Endothelial cell of umbilical vein (primary cell): Measurements from ENCODE around the gene CPD. TPM values are rescaled to one million over a fixed set of nuclear protein-coding genes. Genes with fewer than 3 reads are reported as not detected.

ENCODE experiments used
- BruUV-seq: library from RNA; stranded (reverse); fragments of 400-500 nt; replicated peaks from 2 replicates; lab custom pipeline; 2021; lab: Mats Ljungman, UMichigan
- CTCF ChIA-PET: fragments of 300-600, 350-600 bp; sonication (Branson Sonifier 250); formaldehyde crosslinking; loops from one replicate; lab custom pipeline; 2021; ENCODE audit warnings: antibody characterized with exemption, inconsistent platforms; lab: Charles Lee
- POLR2A ChIA-PET: fragments of 300-600, 350-600 bp; sonication (Branson Sonifier 250); formaldehyde crosslinking; loops from one replicate; lab custom pipeline; 2021; ENCODE audit warnings: antibody characterized with exemption, inconsistent platforms; lab: Charles Lee
- DNase-seq: peaks from one replicate; pipeline ENCODE4 v3.0.0-alpha.2; 2011; ENCODE audit warnings: low read depth, low spot score
- FAIRE-seq: peaks from 2 replicates; lab custom pipeline; 2011; peaks lifted over from hg19 to GRCh38; lab: Jason Lieb, UNC
- H2AFZ ChIP-seq: 2 replicates; pipeline ENCODE4 v1.6.0; 2012; ENCODE audit warnings: low read depth, low read length, control low read depth, inconsistent platforms
- H3K27ac ChIP-seq: 2 replicates; pipeline ENCODE4 v1.5.1; 2011; ENCODE audit warnings: low read depth, mild to moderate bottlenecking, control low read depth, low read length, moderate library complexity; ENCODE audit not compliant: insufficient read depth
- H3K27me3 ChIP-seq, 2 experiments: 2 replicates each; pipeline versions ENCODE4 v1.6.0 to v1.6.1; 2011; ENCODE audit warnings: low read length in 2 of 2, mixed read lengths in 1 of 2; ENCODE audit not compliant: control insufficient read depth in 2 of 2, insufficient read depth in 2 of 2
- H3K36me3 ChIP-seq, 2 experiments: 2 replicates in 1 of 2; 3 replicates in 1 of 2; pipeline ENCODE4 v1.5.1; 2011; ENCODE audit warnings: low read length in 2 of 2, mild to moderate bottlenecking in 1 of 2, moderate library complexity in 1 of 2; ENCODE audit not compliant: control insufficient read depth in 2 of 2, insufficient read depth in 2 of 2; ENCODE audit errors: extremely low read depth in 1 of 2
- H3K4me1 ChIP-seq: 3 replicates; pipeline ENCODE4 v1.5.1; 2011; ENCODE audit warnings: mild to moderate bottlenecking, low read length; ENCODE audit not compliant: control insufficient read depth, insufficient read depth; ENCODE audit errors: extremely low read depth
- H3K4me2 ChIP-seq: 2 replicates; pipeline ENCODE4 v1.6.1; 2011; ENCODE audit warnings: low read length, control low read depth, mixed read lengths; ENCODE audit not compliant: insufficient read depth
- H3K4me3 ChIP-seq, 3 experiments: fragments of 200-600 bp in 1 of 3; sonication (generic), shearing (Covaris generic) in 1 of 3; replicated peaks in 1 of 3; 2 replicates each; pipeline ENCODE4 v1.5.1; 2011 to 2016; ENCODE audit warnings: control low read depth in 3 of 3, low read length in 3 of 3, mild to moderate bottlenecking in 2 of 3, inconsistent platforms in 1 of 3, low read depth in 1 of 3, moderate library complexity in 1 of 3; ENCODE audit not compliant: insufficient read depth in 1 of 3
- H3K79me2 ChIP-seq: 2 replicates; pipeline ENCODE4 v1.6.0; 2012; ENCODE audit warnings: low read length, inconsistent platforms; ENCODE audit not compliant: control insufficient read depth, insufficient read depth
- H3K9ac ChIP-seq: replicated peaks from 2 replicates; pipeline ENCODE3; 2011; ENCODE audit warnings: low read length, control low read depth; ENCODE audit not compliant: insufficient read depth; ENCODE audit errors: extremely low read depth
- H3K9me1 ChIP-seq: replicated peaks from 3 replicates; pipeline ENCODE4 v1.6.0; 2011; ENCODE audit warnings: mild to moderate bottlenecking, low read length; ENCODE audit not compliant: control insufficient read depth, insufficient read depth; ENCODE audit errors: extremely low read depth
- H3K9me3 ChIP-seq: replicated peaks from 2 replicates; pipeline ENCODE4 v1.5.1; 2012; ENCODE audit warnings: low read length, inconsistent platforms; ENCODE audit not compliant: control insufficient read depth, insufficient read depth
- H4K20me1 ChIP-seq: replicated peaks from 2 replicates; pipeline ENCODE3; 2011; ENCODE audit warnings: mild to moderate bottlenecking, low read length; ENCODE audit not compliant: control insufficient read depth, insufficient read depth; ENCODE audit errors: extremely low read depth
- CTCF ChIP-seq, 2 donors: IDR thresholded peaks; 1 replicate in 1 of 2; 2 replicates in 1 of 2; pipeline ENCODE4 v1.5.1; 2011; ENCODE audit warnings: low read length in 2 of 2, mild to moderate bottlenecking in 2 of 2, moderate library complexity in 2 of 2, control low read depth in 1 of 2, inconsistent platforms in 1 of 2, low read depth in 1 of 2; ENCODE audit not compliant: insufficient read depth in 1 of 2; ENCODE audit errors: extremely low read depth in 1 of 2
- EZH2 ChIP-seq: IDR thresholded peaks from 2 replicates; pipeline ENCODE4 v1.6.1; 2012; ENCODE audit warnings: borderline replicate concordance, low read depth, mild to moderate bottlenecking, moderate library complexity, low read length, inconsistent platforms; ENCODE audit not compliant: severe bottlenecking
- FOS ChIP-seq: IDR thresholded peaks from 2 replicates; pipeline ENCODE4 v1.6.1; 2011; ENCODE audit warnings: mild to moderate bottlenecking, low read length, moderate library complexity, borderline replicate concordance; ENCODE audit not compliant: insufficient read depth
- GATA2 ChIP-seq: IDR thresholded peaks from 2 replicates; pipeline ENCODE4 v1.7.0; 2011; ENCODE audit warnings: low read depth, mild to moderate bottlenecking, moderate library complexity, mixed read lengths, low read length; ENCODE audit not compliant: insufficient read length, insufficient read depth
- JUN ChIP-seq: IDR thresholded peaks from 2 replicates; pipeline ENCODE4 v1.6.1; 2011; ENCODE audit warnings: borderline replicate concordance, low read depth; ENCODE audit not compliant: insufficient read length, insufficient read depth
- MAX ChIP-seq: IDR thresholded peaks from 2 replicates; pipeline ENCODE4 v1.6.1; 2011; ENCODE audit not compliant: insufficient read depth, insufficient read length
- MYC ChIP-seq: IDR thresholded peaks from one replicate; pipeline ENCODE4 v1.6.1; 2011; ENCODE audit warnings: mild to moderate bottlenecking, low read depth, low read length
- POLR2A ChIP-seq: IDR thresholded peaks from 2 replicates; pipeline ENCODE4 v1.6.1; 2012; ENCODE audit warnings: low read depth, mild to moderate bottlenecking, control low read depth, low read length
- POLR2AphosphoS5 ChIP-seq: IDR thresholded peaks from 2 replicates; pipeline ENCODE4 v1.6.1; 2012; ENCODE audit warnings: low read depth, mild to moderate bottlenecking, control low read depth, low read length, moderate library complexity; ENCODE audit not compliant: insufficient read depth
- dilution Hi-C: fragments of 300-500 bp; cut with MboI; formaldehyde crosslinking; loops from one replicate; pipeline ENCODE4 v1.15.0; 2019; ENCODE audit warnings: low sequenced_read_pairs; ENCODE audit not compliant: extremely low pct_ligation_motif_present
- intact Hi-C: fragments of 100-400 bp; cut with micrococcal nuclease; formaldehyde crosslinking; loops from one replicate; pipeline ENCODE4 v1.10.0; 2022
- polyA plus RNA-seq, 4 experiments: library from polyadenylated mRNA; depleted of rRNA in 3 of 4; stranded (reverse) in 3 of 4; unstranded in 1 of 4; fragments of >200 nt; gene quantifications; 2 replicates each; pipeline versions ENCODE4 v1.2.1 to v1.2.3, GENCODE V29; 2011 to 2012; ENCODE audit warnings: missing spikeins in 1 of 4
- total RNA-seq: library from RNA; stranded (reverse); gene quantifications from 2 replicates; pipeline ENCODE4 v1.2.3, GENCODE V29; 2021

Gene CPD
- total and polyA plus RNA-seq, 2 donors (not counting 3 experiments of a cell fraction or from before 2014, with no cell fraction given): 18.3 to 63.6 TPM

DNA sequence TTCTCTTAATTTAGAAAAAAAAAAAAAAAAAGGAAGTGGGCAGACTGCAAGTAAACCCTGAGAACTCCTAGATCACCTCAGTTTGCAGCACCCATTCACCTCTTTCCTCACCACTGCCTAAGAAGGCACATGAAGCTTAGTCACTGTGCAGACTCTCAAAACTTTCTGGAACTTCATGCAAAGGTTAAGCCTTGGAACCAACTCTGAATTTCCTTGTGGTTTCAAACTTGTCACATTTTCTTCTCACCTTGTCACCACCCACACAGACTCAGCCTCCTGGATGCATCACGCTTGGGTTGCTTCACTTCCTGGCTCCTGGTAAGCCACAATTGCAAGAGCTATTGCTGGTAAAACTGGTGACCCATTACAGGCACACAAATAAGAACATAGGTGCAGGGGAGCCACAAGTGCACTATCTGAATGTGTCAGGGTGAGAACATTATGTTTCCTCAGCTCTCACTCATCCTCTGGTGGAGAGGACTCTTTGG lies 15.0 kb upstream of the CPD start:
- BruUV-seq: no TSS peak
- Histone ChIP-seq H2AFZ (no peak overlapping the region), H3K27me3 (peaks cover 3 to 6% of the 10 kb centered on the region in 2 experiments), H3K9me3 (no peaks in the 10 kb centered on the region), H4K20me1 (no peaks in the 10 kb centered on the region), H3K27ac (no peak overlapping the region), H3K4me3 (no peak overlapping the region), H3K79me2 (no peaks in the 10 kb centered on the region), H3K9me1 (no peaks in the 10 kb centered on the region), H3K36me3 (no peaks in the 10 kb centered on the region), H3K4me2 (no peak overlapping the region), H3K4me1 (no peaks in the 10 kb centered on the region), H3K9ac (no peak overlapping the region)
- dilution Hi-C loops: no loop called here
- ChIA-PET POLR2A (no interaction called here), CTCF (interaction anchor here (1.0 kb wide), 1 partner anchor 27 kb away, joined by 4 read pairs; no protein-coding TSS in a partner anchor)
- intact Hi-C loops: no loop called here
- FAIRE-seq: no peak
- TF ChIP-seq POLR2AphosphoS5: no peak
- no peak for TF ChIP-seq MAX
- no peak for TF ChIP-seq MYC
- TF ChIP-seq EZH2: no peak
- no peak for TF ChIP-seq POLR2A
- TF ChIP-seq JUN: no peak
- DNase-seq: no peak

DNA sequence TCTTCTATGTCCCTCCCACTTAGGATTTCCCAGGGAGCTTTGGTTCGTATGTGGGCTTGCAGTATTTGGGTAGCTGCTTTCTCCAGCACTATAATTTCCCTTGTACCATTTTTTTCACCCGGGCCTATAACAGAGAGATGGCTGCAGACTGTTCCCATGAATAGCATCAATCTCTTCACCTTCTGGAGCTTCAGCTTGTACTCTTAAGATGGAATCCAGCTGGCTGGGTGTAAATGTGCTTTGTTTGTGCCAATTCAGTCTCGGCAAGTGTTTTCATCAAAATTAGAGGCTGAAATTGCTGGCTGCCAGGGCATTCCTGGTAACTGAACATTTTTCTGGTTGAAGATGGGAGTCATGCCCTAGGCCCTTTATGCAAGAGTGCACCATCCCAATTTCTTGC lies 12.2 kb upstream of the CPD start:
- H2AFZ ChIP-seq: no peak overlapping the region
- FAIRE-seq (no peak), DNase-seq (no peak)
- no peak overlapping the region for H3K4me3 ChIP-seq
- ChIA-PET POLR2A (no interaction called here), CTCF (interaction anchor here (1.8 to 2.6 kb wide), 3 partner anchors 8 to 26 kb away, joined by 3 to 7 read pairs (median 6); no protein-coding TSS in a partner anchor)
- no TSS peak for BruUV-seq
- dilution Hi-C loops: no loop called here
- peaks cover 3 to 6% of the 10 kb centered on the region in 2 experiments for H3K27me3 ChIP-seq
- no peaks in the 10 kb centered on the region for H4K20me1 ChIP-seq
- H3K9me3 ChIP-seq: no peaks in the 10 kb centered on the region
- no peak for TF ChIP-seq MAX
- TF ChIP-seq FOS: no peak
- TF ChIP-seq JUN: no peak
- TF ChIP-seq EZH2: no peak
- no peak for TF ChIP-seq GATA2
- no peak for TF ChIP-seq MYC
- TF ChIP-seq POLR2AphosphoS5: no peak
- TF ChIP-seq CTCF (IDR thresholded peaks at IDR 0.05; ENCODE audit: extremely low read depth in 1 of 2, insufficient read depth in 1 of 2, low read depth in 1 of 2, low read length in 2 of 2): no peak
- TF ChIP-seq POLR2A: no peak
- H3K9ac ChIP-seq: no peak overlapping the region
- no peaks in the 10 kb centered on the region for H3K79me2 ChIP-seq
- no peak overlapping the region for H3K27ac ChIP-seq
- intact Hi-C loops: no loop called here
- H3K9me1 ChIP-seq: no peaks in the 10 kb centered on the region
- H3K4me1 ChIP-seq: no peaks in the 10 kb centered on the region
- H3K36me3 ChIP-seq: no peaks in the 10 kb centered on the region
- H3K4me2 ChIP-seq: no peak overlapping the region
